Testis (tissue), 3 donors: ENCODE data around the gene ZNF576. TPM values are rescaled to one million over a fixed set of nuclear protein-coding genes. Genes with fewer than 3 reads are reported as not detected.
"Not testable (repeated sequence)": the region's sequence is repeated elsewhere in the genome, so short reads cannot be mapped to it uniquely, and the experiment has no call there.

Source experiments
- DNase-seq: peaks from one replicate; pipeline ENCODE4 v3.0.0-alpha.2; 2019
- H3K27ac ChIP-seq, 2 donors: fragments of 200-600 bp; sonication (generic); one replicate each; pipeline ENCODE4 v1.5.1; 2019
- H3K27me3 ChIP-seq: fragments of 200-600 bp; sonication (generic); one replicate; pipeline ENCODE4 v1.5.1; 2019
- H3K36me3 ChIP-seq: fragments of 200-600 bp; sonication (generic); one replicate; pipeline ENCODE4 v1.5.1; 2017; ENCODE audit warnings: low read depth; ENCODE audit errors: missing control alignments
- H3K4me1 ChIP-seq: fragments of 200-600 bp; sonication (generic); one replicate; pipeline ENCODE4 v1.5.1; 2019
- H3K4me3 ChIP-seq, 2 donors: fragments of 200-600 bp; sonication (generic); one replicate each; pipeline ENCODE4 v1.5.1; 2017 to 2019
- H3K9me3 ChIP-seq: fragments of 200-600 bp; sonication (generic); one replicate; pipeline ENCODE4 v1.5.1; 2017
- CTCF ChIP-seq, 3 experiments: fragments of 450-650 bp in 2 of 3; fragments of 200-600 bp in 1 of 3; sonication (generic) in 1 of 3; IDR thresholded peaks; one replicate each; pipeline ENCODE4 v1.5.1; 2016 to 2019; ENCODE audit warnings: antibody characterized with exemption in 3 of 3, mild to moderate bottlenecking in 2 of 3, moderate library complexity in 1 of 3
- POLR2A ChIP-seq: fragments of 450-650 bp; IDR thresholded peaks from one replicate; pipeline ENCODE4 v1.6.1; 2017; ENCODE audit warnings: antibody characterized with exemption, mild to moderate bottlenecking, moderate library complexity
- WGBS, 2 donors: methylation state at CpG; one replicate each; pipeline ENCODE4 v1.1.5; 2018; 5-methylcytosine and 5-hydroxymethylcytosine counted together
- intact Hi-C: fragments of 100-400 bp; cut with DNase I; formaldehyde crosslinking; loops from one replicate; pipeline ENCODE4 v1.15.1; 2023; ENCODE audit warnings: low total_unique reads
- polyA plus RNA-seq: library from polyadenylated mRNA; stranded (reverse); fragments of 350-450 nt; fragmentation: Illumina TruSeq; extraction: RNeasy Lipid Tissue Mini Kit (QIAGEN cat#74804); gene quantifications from one replicate; pipeline ENCODE4 v1.2.3, GENCODE V29; 2014; ENCODE audit warnings: low read depth, low replicate concordance; ENCODE audit not compliant: insufficient read depth
- total RNA-seq, 2 donors: library from RNA; depleted of rRNA; stranded (reverse); fragments of >200 nt; gene quantifications; one replicate each; pipeline ENCODE4 v1.2.3, GENCODE V29; 2016

The ZNF576 gene
- total and polyA plus RNA-seq, 3 donors from 2014 or later = 14.6 to 23.1 (median 17.9) TPM

GRCh38 chr19:43581467-43581866 lies 14.9 kb upstream of the ZNF576 start:
- Histone ChIP-seq H3K4me3 (peak overlapping the region in 1 of 2 donors; percentile 62), H3K27ac (peak overlapping the region in 1 of 2 donors; percentile 10)

GRCh38 chr19:43582495-43582894 lies 13.9 kb upstream of the ZNF576 start:
- DNase-seq = no peak
- TF ChIP-seq POLR2A (no peak), CTCF (IDR thresholded peaks at IDR 0.05) (no peak)
- H3K27me3 ChIP-seq = no peaks in the 10 kb centered on the region
- H3K9me3 ChIP-seq = no peaks in the 10 kb centered on the region
- no peak overlapping the region for H3K27ac ChIP-seq
- no peak overlapping the region for H3K4me3 ChIP-seq
- no peaks in the 10 kb centered on the region for H3K36me3 ChIP-seq
- intact Hi-C loops = no loop called here
- peaks cover 7% of the 10 kb centered on the region for H3K4me1 ChIP-seq
- WGBS, 2 donors = 89 to 94% methylated on average over 2 of the region's 2 CpGs

More at GRCh38 chr19:43581467-43581866, 14.9 kb upstream of the ZNF576 start:
- Histone ChIP-seq H3K27me3 (no peaks in the 10 kb centered on the region), H3K36me3 (no peaks in the 10 kb centered on the region), H3K4me1 (peaks cover 7% of the 10 kb centered on the region), H3K9me3 (no peaks in the 10 kb centered on the region)
- intact Hi-C loops = no loop called here
- TF ChIP-seq CTCF (IDR thresholded peaks at IDR 0.05) (no peak), POLR2A (no peak)
- no peak for DNase-seq
- 49 to 56% methylated on average over 7 of the region's 7 CpGs for WGBS, 2 donors

- intact Hi-C loops = no loop called here
- no peak for TF ChIP-seq POLR2A
- TF ChIP-seq CTCF (IDR thresholded peaks at IDR 0.05) = no peak
- H3K36me3 ChIP-seq = no peaks in the 10 kb centered on the region
- H3K4me3 ChIP-seq = no peak overlapping the region
- no peak for DNase-seq
- 97 to 100% methylated on average over 1 of the region's 1 CpG for WGBS, 2 donors
- H3K27me3 ChIP-seq = no peaks in the 10 kb centered on the region
- H3K4me1 ChIP-seq = peaks cover 7% of the 10 kb centered on the region
- H3K9me3 ChIP-seq = no peaks in the 10 kb centered on the region
- no peak overlapping the region for H3K27ac ChIP-seq
Observed at GRCh38 chr19:43584484-43584883, 11.9 kb upstream of the ZNF576 start.

- DNase-seq = no peak
- WGBS, 2 donors = 55 to 67% methylated on average over 2 of the region's 2 CpGs
- no peak overlapping the region for H3K27ac ChIP-seq
- intact Hi-C loops = no loop called here
- H3K4me3 ChIP-seq = no peak overlapping the region
- no peaks in the 10 kb centered on the region for H3K9me3 ChIP-seq
- H3K4me1 ChIP-seq = peaks cover 2% of the 10 kb centered on the region
- no peaks in the 10 kb centered on the region for H3K36me3 ChIP-seq
- TF ChIP-seq POLR2A (no peak), CTCF (IDR thresholded peaks at IDR 0.05) (no peak)
- no peaks in the 10 kb centered on the region for H3K27me3 ChIP-seq
Observed at GRCh38 chr19:43586346-43586745, 10.0 kb upstream of the ZNF576 start.

- not testable (repeated sequence) for H3K27ac ChIP-seq
Observed at GRCh38 chr19:43587029-43587428, 9.4 kb upstream of the ZNF576 start.

More at GRCh38 chr19:43587029-43587428, 9.4 kb upstream of the ZNF576 start:
- H3K9me3 ChIP-seq, DNase-seq, intact Hi-C loops, H3K27me3 ChIP-seq, H3K4me3 ChIP-seq, H3K36me3 ChIP-seq, H3K4me1 ChIP-seq: not testable (repeated sequence)
- WGBS, 2 donors = 88 to 90% methylated on average over 3 of the region's 3 CpGs
